Activated CD4-positive, alpha-beta T cell treated with anti-CD3 and anti-CD28 coated beads, Interleukin-2, amount 50 U/mL, for 4 hours (primary cell): ENCODE measurements around the gene MEGF11.
"Not testable (repeated sequence)": the region's sequence is repeated elsewhere in the genome, so short reads cannot be mapped to it uniquely, and the experiment has no call there.

Experiments
- DNase-seq, 2 experiments: peaks; one replicate each; pipeline ENCODE4 v3.0.0-alpha.2; 2020

The MEGF11 gene

DNA sequence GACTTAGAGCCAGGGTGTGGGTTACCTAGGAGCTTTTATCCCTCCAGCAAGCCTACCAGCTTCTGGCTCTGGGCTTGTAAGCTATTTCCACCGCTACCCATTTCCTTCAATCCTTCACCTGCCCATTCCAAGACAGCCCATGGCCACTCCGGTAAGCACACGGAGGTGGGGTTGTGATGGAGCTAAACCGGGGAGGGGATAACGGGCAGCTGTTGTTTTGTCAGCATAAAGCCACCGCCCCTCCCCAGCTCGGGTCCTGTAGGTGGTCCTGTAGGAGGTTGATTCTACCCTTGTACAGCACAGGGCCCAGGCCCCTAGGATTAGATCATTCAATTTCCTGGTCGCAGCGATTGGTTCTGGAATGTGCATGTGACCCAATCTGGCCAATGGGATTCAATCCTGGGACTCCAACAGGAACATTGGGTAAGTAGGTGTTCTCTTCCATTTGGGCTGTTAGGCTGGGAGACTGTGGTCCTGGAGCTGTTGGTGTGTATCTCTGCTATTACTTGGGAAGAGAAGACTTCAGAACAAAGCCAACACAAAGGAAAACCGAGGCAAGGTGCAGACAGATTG, 233.6 kb downstream of the MEGF11 start:
- no peak for DNase-seq

DNA sequence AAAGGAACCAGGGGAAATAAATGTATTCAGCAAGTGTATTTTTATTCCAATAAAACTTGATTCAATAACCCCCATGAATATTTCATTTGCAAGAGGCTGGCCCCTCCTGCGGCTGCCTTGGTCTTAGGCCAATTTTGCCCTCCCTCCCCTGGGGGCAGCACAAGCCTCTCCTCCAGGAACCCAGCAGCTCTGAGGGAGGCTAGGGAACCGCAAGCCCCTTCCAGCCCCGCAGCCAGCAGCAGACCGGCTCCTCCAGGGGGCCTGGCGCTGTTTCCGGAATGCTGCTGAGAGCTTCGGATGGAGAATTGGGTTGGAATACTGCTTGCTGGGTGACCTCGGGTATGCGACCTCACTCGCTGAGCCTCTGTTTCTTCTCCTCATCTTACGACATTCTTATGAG, 234.2 kb downstream of the MEGF11 start:
- no peak for DNase-seq

- DNase-seq = no peak
Measured at GRCh38 chr15:66018488-66018797, 235.1 kb downstream of the MEGF11 start.

DNA sequence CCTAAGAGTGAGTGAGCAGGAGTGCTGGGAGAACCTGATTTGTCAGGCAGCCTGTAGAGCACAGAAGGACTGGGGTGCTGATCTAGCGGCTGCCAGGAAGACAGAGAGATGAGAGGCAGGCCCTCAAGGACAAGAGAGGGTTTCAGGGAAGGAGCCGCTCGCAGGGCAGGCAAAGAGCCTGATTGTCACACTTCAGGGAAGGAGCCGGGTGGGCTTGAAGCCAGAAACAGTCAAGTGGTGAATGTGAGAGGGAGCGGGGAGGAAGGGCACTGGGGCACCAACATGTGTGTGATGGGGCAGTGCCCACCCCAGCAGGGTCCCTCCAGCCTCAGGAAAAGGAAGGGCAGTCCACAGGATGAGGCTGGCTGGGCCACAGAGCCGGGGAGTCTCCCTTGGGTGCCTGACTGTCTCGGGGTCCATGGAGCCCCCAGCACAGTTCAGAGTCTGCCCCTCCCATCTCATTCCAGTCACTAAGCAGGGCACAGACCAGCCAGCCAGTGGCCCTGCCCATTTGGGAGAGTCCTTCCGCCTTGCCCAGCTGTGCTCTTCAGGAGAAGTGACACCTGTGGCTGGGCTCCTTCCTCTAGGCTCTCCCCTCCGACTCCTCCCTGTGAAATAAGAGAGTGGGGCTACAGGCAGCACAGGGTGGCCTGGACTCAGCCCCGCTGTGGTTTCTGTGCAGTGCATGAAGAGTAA, 235.6 kb downstream of the MEGF11 start:
- DNase-seq = no peak

DNA sequence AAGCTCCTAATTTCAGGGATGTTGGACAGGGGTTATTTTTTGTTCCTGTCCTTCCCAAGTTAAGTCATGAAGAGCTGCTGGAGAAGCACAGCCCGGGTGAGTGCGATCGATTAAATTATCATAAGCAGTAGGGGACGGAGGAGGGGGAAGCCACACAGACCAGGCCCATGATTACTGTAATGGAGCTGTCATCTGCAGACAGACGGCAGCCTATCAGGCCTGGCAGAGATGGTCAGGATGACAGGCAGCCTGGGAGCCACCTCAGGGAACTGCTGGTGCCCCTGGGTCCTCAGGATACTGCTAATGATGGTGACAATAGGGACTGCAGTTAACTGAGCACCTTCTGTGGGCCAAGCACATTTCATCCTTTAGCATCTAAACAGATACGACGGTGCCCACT, 236.6 kb downstream of the MEGF11 start:
- DNase-seq = no peak

DNA sequence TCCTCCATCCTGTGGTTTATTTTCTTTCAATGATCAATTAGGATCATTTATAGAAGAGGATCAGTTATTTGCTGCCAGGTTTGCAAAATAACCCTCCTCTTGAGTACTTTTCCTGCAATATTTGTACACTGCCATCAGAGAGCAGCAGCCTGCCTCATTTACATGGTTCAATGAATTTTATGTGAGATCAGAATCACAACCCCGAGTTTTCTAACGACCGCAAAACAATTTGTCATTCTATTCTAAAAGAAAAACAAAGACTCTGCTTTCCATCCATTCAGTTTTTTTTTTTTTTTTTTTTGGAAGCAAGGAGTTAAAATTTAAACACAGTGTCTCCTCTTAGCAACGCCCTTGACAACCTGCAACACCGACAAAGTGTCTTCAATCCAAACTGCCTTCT, 237.4 kb downstream of the MEGF11 start:
- DNase-seq = no peak

DNA sequence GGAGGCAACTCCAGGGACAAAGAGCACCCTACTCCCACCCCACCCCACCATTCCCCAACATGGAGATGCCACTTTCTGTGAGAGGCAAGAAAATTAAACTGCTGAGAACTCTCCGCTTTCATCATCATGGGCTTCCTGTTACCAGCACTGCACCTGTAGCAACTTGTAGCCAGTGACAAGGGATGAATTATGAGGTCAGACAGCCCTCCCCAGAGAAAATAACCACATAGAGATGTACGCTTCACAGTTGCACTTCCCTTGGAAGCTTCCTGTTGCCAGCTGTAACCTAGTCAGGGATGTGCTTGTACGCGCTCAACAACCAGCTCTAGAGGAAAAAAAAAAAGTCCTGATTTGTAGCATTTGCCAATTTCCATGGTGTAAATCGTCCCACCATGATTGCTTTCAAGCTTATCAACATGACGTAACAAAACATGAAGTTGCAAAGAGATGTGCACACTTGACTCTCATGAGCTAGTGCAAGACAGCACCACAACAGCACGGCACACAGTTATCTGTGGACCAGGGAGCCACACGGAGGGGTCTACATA, 238.8 kb downstream of the MEGF11 start:
- DNase-seq = no peak

DNA sequence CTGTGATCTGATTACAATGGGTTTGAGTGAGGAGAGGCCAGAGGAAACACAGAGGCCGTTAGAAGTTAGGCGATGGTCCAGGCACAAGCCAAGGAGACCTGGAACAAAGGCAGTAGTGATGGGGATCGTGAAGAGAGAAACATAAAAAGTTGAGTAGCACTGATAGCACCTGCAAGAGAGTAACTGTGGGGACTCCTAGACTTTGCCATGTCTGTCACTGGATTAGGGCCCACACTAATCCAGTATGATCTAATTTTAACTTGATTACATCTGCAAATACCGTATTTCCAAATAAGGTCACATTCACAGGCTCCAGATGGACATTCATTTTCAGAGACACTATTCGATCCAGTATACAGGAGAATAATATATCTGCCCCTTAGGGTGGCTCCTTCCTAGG, 239.5 kb downstream of the MEGF11 start:
- DNase-seq = no peak

GRCh38 chr15:66008940-66009562, 244.5 kb downstream of the MEGF11 start:
- no peak for DNase-seq

- no peak for DNase-seq
Measured at GRCh38 chr15:66007663-66008262, 245.8 kb downstream of the MEGF11 start.

- no peak for DNase-seq
Measured at GRCh38 chr15:66006986-66007385, 246.6 kb downstream of the MEGF11 start.

GRCh38 chr15:66004618-66005262, 248.8 kb downstream of the MEGF11 start:
- DNase-seq = no peak

- DNase-seq = not testable (repeated sequence)
Measured at GRCh38 chr15:66003129-66003528, 250.4 kb downstream of the MEGF11 start.

- no peak for DNase-seq
Measured at GRCh38 chr15:66001717-66002426, 251.7 kb downstream of the MEGF11 start.

DNA sequence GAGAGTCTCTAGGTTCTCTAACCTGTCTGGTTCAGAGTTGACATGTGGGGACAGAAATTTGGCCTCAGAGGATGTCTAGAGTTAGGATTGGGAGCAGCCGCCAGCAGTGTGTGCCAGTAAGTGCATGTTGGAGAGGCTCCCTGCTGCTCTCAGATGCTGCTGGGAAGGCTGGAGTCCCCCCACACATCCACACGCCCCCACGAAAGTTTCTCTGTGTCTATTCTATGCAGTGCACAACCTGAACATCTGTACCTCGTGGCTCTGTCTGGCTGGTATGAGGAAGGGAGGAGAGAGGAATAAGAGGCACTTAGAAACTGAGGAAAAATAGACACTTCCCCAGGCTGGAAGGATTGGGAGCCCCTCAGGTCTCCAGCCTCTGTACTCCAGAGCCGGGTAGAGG, 252.5 kb downstream of the MEGF11 start:
- no peak for DNase-seq

- no peak for DNase-seq
Measured at GRCh38 chr15:65998486-65998885, 255.1 kb downstream of the MEGF11 start.

GRCh38 chr15:65996901-65997300, 256.6 kb downstream of the MEGF11 start:
- no peak for DNase-seq

- DNase-seq = no peak
Measured at GRCh38 chr15:65994832-65995231, 258.7 kb downstream of the MEGF11 start.

- no peak for DNase-seq
Measured at GRCh38 chr15:65993762-65994161, 259.8 kb downstream of the MEGF11 start.

GRCh38 chr15:65993236-65993635, 260.3 kb downstream of the MEGF11 start:
- no peak for DNase-seq

DNA sequence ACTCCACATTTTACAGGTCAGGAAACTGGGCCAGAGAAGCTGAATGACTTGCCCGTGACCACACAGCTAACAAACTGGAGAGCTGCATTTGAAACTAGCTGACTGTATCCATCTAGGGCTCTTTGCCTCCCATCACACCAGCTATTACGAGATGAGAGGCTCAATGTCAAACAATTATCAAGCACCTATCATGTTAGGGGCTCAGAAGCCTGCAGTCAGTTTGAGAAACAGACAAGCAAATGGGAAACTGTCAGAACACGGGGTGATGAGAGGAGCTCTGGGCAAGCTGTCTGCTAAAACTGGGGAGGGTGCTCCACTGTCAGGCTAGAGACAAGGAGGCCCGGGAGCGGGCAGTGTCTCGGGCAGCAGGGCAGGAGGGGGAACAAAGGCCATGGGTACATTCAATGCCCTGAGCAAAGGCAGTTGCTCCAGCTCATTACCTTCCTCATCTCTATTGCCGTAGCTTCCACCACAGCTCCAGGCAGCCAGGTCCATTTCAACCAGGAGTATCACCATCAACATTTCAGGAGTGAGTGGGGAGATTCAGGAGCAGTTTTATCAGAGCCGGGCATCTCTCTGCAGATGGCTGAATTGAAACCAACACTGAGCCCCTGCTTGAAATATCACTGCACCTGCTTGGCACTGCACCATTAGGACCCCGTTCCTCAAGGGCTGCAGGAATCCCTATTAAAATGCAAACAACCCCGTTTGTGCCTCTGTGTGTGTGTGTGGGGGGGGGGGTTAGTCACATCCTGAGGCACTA, 261.6 kb downstream of the MEGF11 start:
- no peak for DNase-seq
